HepG2 (cell line): ENCODE data around the gene PRSS22. TPM values are rescaled to one million over a fixed set of nuclear protein-coding genes. Genes with fewer than 3 reads are reported as not detected.

Source experiments
- ATAC-seq: fragments of 200-7000 bp; cut with Tn5 transposase; 3 replicates; pipeline ENCODE4 v1.9.1; 2020; ENCODE audit warnings: mild to moderate bottlenecking, moderate library complexity
- BruUV-seq: library from RNA; stranded (reverse); fragments of 400-500 nt; replicated peaks from 2 replicates; lab custom pipeline; 2021; lab: Mats Ljungman, UMichigan
- CTCF ChIA-PET: fragments of 300-600 bp; formaldehyde crosslinking; extraction: SDS; loops from one replicate; lab custom pipeline; 2021; ENCODE audit warnings: low total read pairs, inconsistent platforms, low intra/inter-chr PET ratio; lab: Yijun Ruan, JAX
- POLR2A ChIA-PET: fragments of 350-600 bp; sonication (Branson Sonifier 250); formaldehyde crosslinking; loops from one replicate; lab custom pipeline; 2020; ENCODE audit warnings: antibody characterized with exemption, inconsistent platforms; lab: Yijun Ruan, JAX
- DNase-seq: peaks from one replicate; pipeline ENCODE4 v3.0.0-alpha.2; 2015; ENCODE audit warnings: low spot score
- FAIRE-seq: peaks from 3 replicates; lab custom pipeline; 2011; peaks lifted over from hg19 to GRCh38; lab: Jason Lieb, UNC
- H2AFZ ChIP-seq: one replicate; pipeline ENCODE4 v1.6.1; 2011; ENCODE audit warnings: low read length, inconsistent platforms
- H3K27ac ChIP-seq: fragments of 300-600 bp; 3 replicates; pipeline ENCODE4 v1.8.0; 2011; ENCODE audit warnings: mixed run types, mild to moderate bottlenecking, mixed read lengths, low read length, inconsistent platforms; ENCODE audit not compliant: insufficient read depth; ENCODE audit errors: extremely low read length
- H3K27me3 ChIP-seq, 2 experiments: fragments of 200-600 bp in 1 of 2; 2 replicates in 1 of 2; 3 replicates in 1 of 2; pipeline versions ENCODE4 v1.6.0 to v1.8.0; 2011; ENCODE audit warnings: low read length in 2 of 2, mild to moderate bottlenecking in 2 of 2, moderate library complexity in 2 of 2, inconsistent platforms in 1 of 2; ENCODE audit not compliant: insufficient read depth in 2 of 2, control insufficient read depth in 1 of 2
- H3K36me3 ChIP-seq, 2 experiments: fragments of 200-600 bp in 1 of 2; replicated peaks in 1 of 2; 2 replicates in 1 of 2; 3 replicates in 1 of 2; pipeline versions ENCODE4 v1.5.1 to v1.8.0; 2011; ENCODE audit warnings: low read length in 2 of 2, inconsistent platforms in 1 of 2; ENCODE audit not compliant: insufficient read depth in 2 of 2, control insufficient read depth in 1 of 2
- H3K4me1 ChIP-seq: 2 replicates; pipeline ENCODE4 v1.5.1; 2012; ENCODE audit warnings: low read length, inconsistent platforms; ENCODE audit not compliant: insufficient read depth
- H3K4me2 ChIP-seq: 2 replicates; pipeline ENCODE4 v1.6.0; 2011; ENCODE audit warnings: low read depth, low read length, inconsistent platforms
- H3K4me3 ChIP-seq, 3 experiments: fragments of 200-600 bp in 1 of 3; sonication (generic), shearing (Covaris generic) in 1 of 3; replicated peaks in 1 of 3; 2 replicates each; pipeline ENCODE4 v1.5.1; 2011 to 2016; ENCODE audit warnings: low read length in 3 of 3, inconsistent platforms in 2 of 3, low read depth in 2 of 3, mild to moderate bottlenecking in 2 of 3, control low read depth in 1 of 3, mixed read lengths in 1 of 3; ENCODE audit not compliant: insufficient read depth in 1 of 3
- H3K79me2 ChIP-seq: one replicate; pipeline ENCODE4 v1.6.1; 2011; ENCODE audit warnings: low read length, inconsistent platforms; ENCODE audit not compliant: insufficient read depth
- H3K9ac ChIP-seq: 2 replicates; pipeline ENCODE4 v1.6.0; 2011; ENCODE audit warnings: mild to moderate bottlenecking, low read depth, low read length, inconsistent platforms; ENCODE audit not compliant: insufficient read depth
- H3K9me3 ChIP-seq: 2 replicates; pipeline ENCODE4 v1.5.1; 2012; ENCODE audit warnings: mild to moderate bottlenecking, low read length
- H4K20me1 ChIP-seq: 2 replicates; pipeline ENCODE4 v1.6.0; 2011; ENCODE audit warnings: inconsistent platforms, mild to moderate bottlenecking, low read length, moderate library complexity; ENCODE audit not compliant: insufficient read depth
- SCMH1 ChIP-seq: sonication (generic); formaldehyde crosslinking; IDR thresholded peaks from 2 replicates; pipeline ENCODE4 v1.9.0; 2021; ENCODE audit warnings: missing genetic modification reagents, mild to moderate bottlenecking, borderline replicate concordance
- ZNF547 ChIP-seq: sonication (generic); formaldehyde crosslinking; IDR thresholded peaks from 2 replicates; pipeline ENCODE4 v1.5.1; 2020; ENCODE audit warnings: mild to moderate bottlenecking, missing genetic modification reagents
- ZSCAN31 ChIP-seq: sonication (generic); formaldehyde crosslinking; IDR thresholded peaks from 2 replicates; pipeline ENCODE4 v1.5.0; 2020; ENCODE audit warnings: low read depth, mild to moderate bottlenecking, missing genetic modification reagents
- WGBS: methylation state at CpG from one replicate; pipeline ENCODE4 v1.1.6; 2017; ENCODE audit warnings: low lambda C conversion rate; 5-methylcytosine and 5-hydroxymethylcytosine counted together
- in situ Hi-C: cut with HindIII; loops from 2 replicates; pipeline ENCODE4 v1.10.0; 2017; ENCODE audit warnings: low pct_unique_long_range_greater_than_20kb; ENCODE audit not compliant: extremely low pct_ligation_motif_present
- intact Hi-C: fragments of 100-400 bp; cut with micrococcal nuclease; formaldehyde crosslinking; loops from one replicate; pipeline ENCODE4 v1.10.0; 2022; ENCODE audit not compliant: unreplicated experiment
- polyA plus RNA-seq, 8 experiments: library from polyadenylated mRNA; depleted of rRNA in 3 of 8; stranded (reverse) in 7 of 8; unstranded in 1 of 8; fragments of >200 nt; fragmentation: Illumina TruSeq in 4 of 8; extraction: Trizol in 4 of 8; gene quantifications; 2 replicates each; pipeline versions ENCODE4 v1.2.1 to v1.2.3, GENCODE V29; 2011 to 2016; ENCODE audit warnings: low read depth in 4 of 8, missing spikeins in 1 of 8, mixed read lengths in 1 of 8; ENCODE audit not compliant: insufficient read depth in 1 of 8
- total RNA-seq, 5 experiments: library from RNA; depleted of rRNA; stranded (reverse); fragments of >200 nt; fragmentation: Illumina TruSeq; extraction: Trizol; gene quantifications; 2 replicates each; pipeline ENCODE4 v1.2.3, GENCODE V29; 2016; ENCODE audit warnings: low read depth in 1 of 5
- TF ChIP-seq, protein P1 (sequence below): IDR thresholded peaks from 2 replicates; pipeline ENCODE4 v1.6.1; 2016; ENCODE audit warnings: low read depth, borderline replicate concordance
- TF ChIP-seq, protein P2 (sequence below): sonication (generic); formaldehyde crosslinking; IDR thresholded peaks from 2 replicates; pipeline ENCODE4 v1.5.0; 2020; ENCODE audit warnings: mild to moderate bottlenecking, missing genetic modification reagents, borderline replicate concordance

The PRSS22 gene
- total and polyA plus RNA-seq, 2 of the 13 experiments (the other 11 are each of a cell fraction or from before 2014, with no cell fraction given): 0.24 to 0.32 TPM

DNA sequence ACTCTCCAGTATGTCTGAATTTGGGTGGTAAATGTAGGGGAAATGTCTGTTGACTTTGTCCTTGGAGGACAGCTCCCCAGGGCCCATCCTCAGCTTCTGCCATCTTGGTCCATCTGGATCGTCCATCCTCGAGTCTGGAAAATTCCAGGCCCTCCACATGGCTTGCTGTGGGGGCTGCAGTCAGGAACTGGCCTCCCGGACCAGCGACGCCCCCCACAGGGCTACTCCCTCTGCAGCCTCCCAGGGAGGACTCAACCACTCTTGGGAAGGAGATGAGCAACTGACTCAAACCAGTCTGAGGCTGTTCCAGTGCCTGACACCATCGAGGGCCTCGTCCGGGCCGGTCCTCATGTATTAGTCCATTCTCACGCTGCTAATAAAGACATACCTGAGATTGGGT is 33.3 kb downstream of the PRSS22 start:
- H3K4me1 ChIP-seq: peaks cover 26% of the 10 kb centered on the region
- in situ Hi-C loops: loop anchor here (5.0 kb wide), 1 partner anchor 37 kb away; the partner anchor contains the start of gene PRSS33
- intact Hi-C loops: no loop called here
- 52% methylated on average over 8 of the region's 10 CpGs for WGBS
- H3K36me3 ChIP-seq: no peaks in the 10 kb centered on the region
- H3K27me3 ChIP-seq: peaks cover 1 to 90% of the 10 kb centered on the region in 2 experiments
- H3K4me3 ChIP-seq: no peak overlapping the region
- no peak overlapping the region for H3K27ac ChIP-seq
- TF ChIP-seq SCMH1 (CRISPR knock-in tag): no peak
- TF ChIP-seq ZSCAN31: no peak
- TF ChIP-seq, protein P1, sequence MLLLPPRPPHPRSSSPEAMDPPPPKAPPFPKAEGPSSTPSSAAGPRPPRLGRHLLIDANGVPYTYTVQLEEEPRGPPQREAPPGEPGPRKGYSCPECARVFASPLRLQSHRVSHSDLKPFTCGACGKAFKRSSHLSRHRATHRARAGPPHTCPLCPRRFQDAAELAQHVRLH (CRISPR knock-in tag): no peak
- TF ChIP-seq ZNF547 (CRISPR knock-in tag): no peak
- TF ChIP-seq, protein P2, sequence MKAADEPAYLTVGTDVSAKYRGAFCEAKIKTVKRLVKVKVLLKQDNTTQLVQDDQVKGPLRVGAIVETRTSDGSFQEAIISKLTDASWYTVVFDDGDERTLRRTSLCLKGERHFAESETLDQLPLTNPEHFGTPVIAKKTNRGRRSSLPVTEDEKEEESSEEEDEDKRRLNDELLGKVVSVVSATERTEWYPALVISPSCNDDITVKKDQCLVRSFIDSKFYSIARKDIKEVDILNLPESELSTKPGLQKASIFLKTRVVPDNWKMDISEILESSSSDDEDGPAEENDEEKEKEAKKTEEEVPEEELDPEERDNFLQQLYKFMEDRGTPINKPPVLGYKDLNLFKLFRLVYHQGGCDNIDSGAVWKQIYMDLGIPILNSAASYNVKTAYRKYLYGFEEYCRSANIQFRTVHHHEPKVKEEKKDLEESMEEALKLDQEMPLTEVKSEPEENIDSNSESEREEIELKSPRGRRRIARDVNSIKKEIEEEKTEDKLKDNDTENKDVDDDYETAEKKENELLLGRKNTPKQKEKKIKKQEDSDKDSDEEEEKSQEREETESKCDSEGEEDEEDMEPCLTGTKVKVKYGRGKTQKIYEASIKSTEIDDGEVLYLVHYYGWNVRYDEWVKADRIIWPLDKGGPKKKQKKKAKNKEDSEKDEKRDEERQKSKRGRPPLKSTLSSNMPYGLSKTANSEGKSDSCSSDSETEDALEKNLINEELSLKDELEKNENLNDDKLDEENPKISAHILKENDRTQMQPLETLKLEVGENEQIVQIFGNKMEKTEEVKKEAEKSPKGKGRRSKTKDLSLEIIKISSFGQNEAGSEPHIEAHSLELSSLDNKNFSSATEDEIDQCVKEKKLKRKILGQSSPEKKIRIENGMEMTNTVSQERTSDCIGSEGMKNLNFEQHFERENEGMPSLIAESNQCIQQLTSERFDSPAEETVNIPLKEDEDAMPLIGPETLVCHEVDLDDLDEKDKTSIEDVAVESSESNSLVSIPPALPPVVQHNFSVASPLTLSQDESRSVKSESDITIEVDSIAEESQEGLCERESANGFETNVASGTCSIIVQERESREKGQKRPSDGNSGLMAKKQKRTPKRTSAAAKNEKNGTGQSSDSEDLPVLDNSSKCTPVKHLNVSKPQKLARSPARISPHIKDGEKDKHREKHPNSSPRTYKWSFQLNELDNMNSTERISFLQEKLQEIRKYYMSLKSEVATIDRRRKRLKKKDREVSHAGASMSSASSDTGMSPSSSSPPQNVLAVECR (CRISPR knock-in tag): no peak
- H3K9ac ChIP-seq: no peak overlapping the region
- POLR2A ChIA-PET: no interaction called here
- no peaks in the 10 kb centered on the region for H3K79me2 ChIP-seq
- no peaks in the 10 kb centered on the region for H4K20me1 ChIP-seq
- no peak for FAIRE-seq
- ATAC-seq: no peak
- no peaks in the 10 kb centered on the region for H3K9me3 ChIP-seq
- no TSS peak for BruUV-seq
- H2AFZ ChIP-seq: no peak overlapping the region
- DNase-seq: no peak
- H3K4me2 ChIP-seq: no peak overlapping the region
- CTCF ChIA-PET: no interaction called here
